Testis (tissue), 2 donors: ENCODE data around the gene TCF12.

ENCODE experiments used
- CTCF ChIP-seq, 3 experiments: fragments of 450-650 bp in 2 of 3; fragments of 200-600 bp in 1 of 3; sonication (generic) in 1 of 3; IDR thresholded peaks; one replicate each; pipeline ENCODE4 v1.5.1; 2016 to 2019; ENCODE audit warnings: antibody characterized with exemption in 3 of 3, mild to moderate bottlenecking in 2 of 3, moderate library complexity in 1 of 3
- POLR2A ChIP-seq: fragments of 450-650 bp; IDR thresholded peaks from one replicate; pipeline ENCODE4 v1.6.1; 2017; ENCODE audit warnings: antibody characterized with exemption, mild to moderate bottlenecking, moderate library complexity

- TF ChIP-seq CTCF (IDR thresholded peaks at IDR 0.05) (no peak), POLR2A (no peak)
Observed at GRCh38 chr15:57205027-57205855, 286.8 kb downstream of the TCF12 start.
